Germinal center (tissue), 1 donor: Measurements from ENCODE around the gene NCOA1.
A peak's percentile ranks its signal among the peaks of the same experiment; 100 is the strongest.
"Not testable (repeated sequence)": the region's sequence is repeated elsewhere in the genome, so short reads cannot be mapped to it uniquely, and the experiment has no call there.

ENCODE experiments used
- DNase-seq: peaks from one replicate; pipeline ENCODE4 v3.0.0; 2012; ENCODE audit warnings: mixed read lengths, low spot score

Gene NCOA1

GRCh38 chr2:24635181-24635580 is 144.1 kb downstream of the NCOA1 start:
- DNase-seq = no peak

- DNase-seq = no peak
Measured at GRCh38 chr2:24638568-24638967, 147.5 kb downstream of the NCOA1 start.

GRCh38 chr2:24642351-24642750 is 151.3 kb downstream of the NCOA1 start:
- no peak for DNase-seq

GRCh38 chr2:24643051-24643450 is 152.0 kb downstream of the NCOA1 start:
- no peak for DNase-seq

- no peak for DNase-seq
Measured at GRCh38 chr2:24644032-24644431, 153.0 kb downstream of the NCOA1 start.

GRCh38 chr2:24650997-24651642 is 160.1 kb downstream of the NCOA1 start:
- no peak for DNase-seq

GRCh38 chr2:24651643-24652003 is 160.6 kb downstream of the NCOA1 start:
- DNase-seq = no peak

- peak; percentile 32 for DNase-seq
Measured at GRCh38 chr2:24652265-24653182, 161.5 kb downstream of the NCOA1 start.

- no peak for DNase-seq
Measured at GRCh38 chr2:24657818-24658217, 166.8 kb downstream of the NCOA1 start.

- no peak for DNase-seq
Measured at GRCh38 chr2:24658531-24659202, 167.6 kb downstream of the NCOA1 start.

- DNase-seq = no peak
Measured at GRCh38 chr2:24659862-24660261, 168.8 kb downstream of the NCOA1 start.

- no peak for DNase-seq
Measured at GRCh38 chr2:24667542-24667941, 176.5 kb downstream of the NCOA1 start.

GRCh38 chr2:24671230-24671629 is 180.2 kb downstream of the NCOA1 start:
- no peak for DNase-seq

GRCh38 chr2:24672589-24672988 is 181.5 kb downstream of the NCOA1 start:
- DNase-seq = no peak

GRCh38 chr2:24675338-24675737 is 184.3 kb downstream of the NCOA1 start:
- no peak for DNase-seq

- DNase-seq = no peak
Measured at GRCh38 chr2:24676493-24676892, 185.4 kb downstream of the NCOA1 start.

GRCh38 chr2:24678066-24678465 is 187.0 kb downstream of the NCOA1 start:
- DNase-seq = not testable (repeated sequence)

- no peak for DNase-seq
Measured at GRCh38 chr2:24680196-24680595, 189.1 kb downstream of the NCOA1 start.

GRCh38 chr2:24682304-24682703 is 191.2 kb downstream of the NCOA1 start:
- no peak for DNase-seq

- DNase-seq = no peak
Measured at GRCh38 chr2:24683408-24683807, 192.4 kb downstream of the NCOA1 start.

GRCh38 chr2:24690524-24690923 is 199.5 kb downstream of the NCOA1 start:
- no peak for DNase-seq

- no peak for DNase-seq
Measured at GRCh38 chr2:24691806-24692205, 200.8 kb downstream of the NCOA1 start.

GRCh38 chr2:24697792-24698191 is 206.7 kb downstream of the NCOA1 start:
- no peak for DNase-seq
